ENCODE results near the gene SH3D19. TPM values are rescaled to one million over a fixed set of nuclear protein-coding genes. Genes with fewer than 3 reads are reported as not detected.
"Not testable (repeated sequence)": the region's sequence is repeated elsewhere in the genome, so short reads cannot be mapped to it uniquely, and the experiment has no call there.

The SH3D19 gene
- total and polyA plus RNA-seq, 4 donors = 22.1 to 69.2 (median 50.8) TPM

DNA sequence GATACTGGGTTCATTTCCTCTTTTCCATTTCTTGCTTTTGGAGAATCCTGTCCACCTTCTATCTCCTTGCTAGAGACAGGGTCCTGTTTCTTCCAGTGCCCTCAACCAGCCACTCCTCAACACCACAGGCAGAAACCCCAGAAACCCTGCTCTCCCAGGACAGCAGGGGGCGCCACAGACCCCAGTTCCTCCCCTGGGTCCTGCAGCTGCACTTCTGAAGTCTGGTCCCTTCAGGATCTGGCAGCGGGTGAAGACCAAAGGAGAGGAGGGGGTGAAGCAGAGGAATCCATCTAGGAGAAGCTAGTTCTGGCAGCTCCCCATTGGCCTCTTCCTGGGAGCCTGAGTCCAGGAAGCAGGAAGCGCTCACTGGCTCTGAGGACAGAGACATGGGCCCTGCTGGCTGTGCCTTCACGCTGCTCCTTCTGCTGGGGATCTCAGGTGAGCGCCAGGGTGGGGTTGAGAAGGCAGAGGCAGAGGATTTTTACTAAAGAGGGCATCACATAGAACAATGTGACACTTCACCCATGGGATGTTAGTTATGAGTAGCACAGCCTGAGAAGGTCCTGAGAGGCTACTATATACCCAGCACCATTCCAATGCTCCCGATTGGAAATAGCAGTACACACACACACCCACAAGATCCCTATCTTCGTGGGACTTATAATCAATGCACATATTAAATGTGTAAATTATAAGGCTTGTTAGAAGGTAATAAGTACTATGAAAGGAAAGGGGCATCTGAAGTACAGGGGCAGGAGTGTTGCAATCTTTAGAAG lies 48.4 kb downstream of the SH3D19 start, which contains the start of gene PRSS48:
Gene PRSS48, plus strand, starts transcription at position 375 of the 776 bp plus-strand sequence. Its CDS starts 12 bp downstream, at position 387.
- TF ChIP-seq, protein P1, sequence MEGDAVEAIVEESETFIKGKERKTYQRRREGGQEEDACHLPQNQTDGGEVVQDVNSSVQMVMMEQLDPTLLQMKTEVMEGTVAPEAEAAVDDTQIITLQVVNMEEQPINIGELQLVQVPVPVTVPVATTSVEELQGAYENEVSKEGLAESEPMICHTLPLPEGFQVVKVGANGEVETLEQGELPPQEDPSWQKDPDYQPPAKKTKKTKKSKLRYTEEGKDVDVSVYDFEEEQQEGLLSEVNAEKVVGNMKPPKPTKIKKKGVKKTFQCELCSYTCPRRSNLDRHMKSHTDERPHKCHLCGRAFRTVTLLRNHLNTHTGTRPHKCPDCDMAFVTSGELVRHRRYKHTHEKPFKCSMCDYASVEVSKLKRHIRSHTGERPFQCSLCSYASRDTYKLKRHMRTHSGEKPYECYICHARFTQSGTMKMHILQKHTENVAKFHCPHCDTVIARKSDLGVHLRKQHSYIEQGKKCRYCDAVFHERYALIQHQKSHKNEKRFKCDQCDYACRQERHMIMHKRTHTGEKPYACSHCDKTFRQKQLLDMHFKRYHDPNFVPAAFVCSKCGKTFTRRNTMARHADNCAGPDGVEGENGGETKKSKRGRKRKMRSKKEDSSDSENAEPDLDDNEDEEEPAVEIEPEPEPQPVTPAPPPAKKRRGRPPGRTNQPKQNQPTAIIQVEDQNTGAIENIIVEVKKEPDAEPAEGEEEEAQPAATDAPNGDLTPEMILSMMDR (IDR thresholded peaks at IDR 0.05; ENCODE audit: control extremely low read depth, extremely low read depth) = peak; percentile 32
- Histone ChIP-seq H3K27me3 (ENCODE audit: control insufficient read depth in 3 of 3, insufficient read depth in 3 of 3, low read length in 2 of 3) (no peaks in the 10 kb centered on the region), H3K4me1 (ENCODE audit: control insufficient read depth in 5 of 5, insufficient read depth in 5 of 5, low read length in 5 of 5) (peaks cover 0 to 7% (median 0%) of the 10 kb centered on the region in 5 donors), H3K36me3 (ENCODE audit: control insufficient read depth in 4 of 4, insufficient read depth in 4 of 4, low read length in 4 of 4) (no peaks in the 10 kb centered on the region), H3K4me3 (no peak within 1 kb of the TSS), H3K9me3 (ENCODE audit: control insufficient read depth in 4 of 4, insufficient read depth in 3 of 4, low read length in 3 of 4) (no peaks in the 10 kb centered on the region), H3K9ac (ENCODE audit: insufficient read depth in 1 of 2, low read length in 2 of 2) (no peak within 1 kb of the TSS), H3K27ac (ENCODE audit: low read depth in 1 of 2, low read length in 1 of 2) (no peak within 1 kb of the TSS)
- 65 to 69% methylated on average over 7 of the region's 7 CpGs for WGBS, 2 donors
- ATAC-seq (ENCODE audit: insufficient read depth, low FRiP score) = no peak
- peak; percentile 50 to 64 (median 60) for DNase-seq

DNA sequence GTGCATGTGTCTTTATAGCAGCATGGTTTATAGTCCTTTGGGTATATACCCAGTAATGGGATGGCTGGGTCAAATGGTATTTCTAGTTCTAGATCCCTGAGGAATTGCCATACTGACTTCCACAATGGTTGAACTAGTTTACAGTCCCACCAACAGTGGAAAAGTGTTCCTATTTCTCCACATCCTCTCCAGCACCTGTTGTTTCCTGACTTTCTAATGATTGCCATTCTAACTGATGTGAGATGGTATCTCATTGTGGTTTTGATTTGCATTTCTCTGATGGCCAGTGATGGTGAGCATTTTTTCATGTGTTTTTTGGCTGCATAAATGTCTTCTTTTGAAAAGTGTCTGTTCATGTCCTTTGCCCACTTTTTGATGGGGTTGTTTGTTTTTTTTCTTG lies 56.5 kb downstream of the SH3D19 start:
- not testable (repeated sequence) for DNase-seq; H3K27me3 ChIP-seq (ENCODE audit: control insufficient read depth in 3 of 3, insufficient read depth in 3 of 3, low read length in 2 of 3); H3K27ac ChIP-seq (ENCODE audit: low read depth in 1 of 2, low read length in 1 of 2); H3K36me3 ChIP-seq (ENCODE audit: control insufficient read depth in 4 of 4, insufficient read depth in 4 of 4, low read length in 4 of 4); H3K4me1 ChIP-seq (ENCODE audit: control insufficient read depth in 5 of 5, insufficient read depth in 5 of 5, low read length in 5 of 5); ATAC-seq (ENCODE audit: insufficient read depth, low FRiP score); H3K9me3 ChIP-seq (ENCODE audit: control insufficient read depth in 4 of 4, insufficient read depth in 3 of 4, low read length in 3 of 4); H3K4me3 ChIP-seq; H3K9ac ChIP-seq (ENCODE audit: insufficient read depth in 1 of 2, low read length in 2 of 2)

DNA sequence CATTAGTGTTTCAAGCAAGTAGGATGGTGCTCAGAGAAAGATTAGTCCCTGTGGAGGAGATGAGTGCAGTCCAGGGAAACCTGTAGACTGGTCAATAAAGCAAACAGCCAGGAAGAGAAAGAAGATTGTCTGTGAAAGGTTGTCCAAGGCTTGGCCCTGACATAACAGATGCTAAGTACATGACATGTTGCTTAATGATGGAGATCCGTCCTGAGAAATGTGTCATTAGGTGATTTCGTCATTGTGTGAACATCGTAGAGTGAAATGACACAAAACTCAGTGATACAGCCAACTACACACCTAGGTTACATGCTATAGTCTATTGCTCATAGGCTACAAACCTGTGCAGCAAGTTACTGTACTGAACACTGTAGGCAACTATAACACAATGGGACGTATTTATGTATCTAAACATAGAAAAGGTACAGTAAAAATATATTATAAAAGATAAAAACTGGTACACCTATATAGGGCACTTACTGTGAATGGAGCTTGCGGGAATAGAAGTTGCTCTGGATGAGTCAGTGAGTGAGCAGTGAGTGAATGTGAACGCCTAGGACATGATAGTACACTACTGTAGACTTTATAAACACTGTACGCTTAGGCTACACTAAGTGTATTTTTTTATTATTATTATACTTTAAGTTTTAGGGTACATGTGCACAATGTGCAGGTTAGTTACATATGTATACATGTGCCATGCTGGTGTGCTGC lies 57.4 kb downstream of the SH3D19 start:
- no peaks in the 10 kb centered on the region for H3K36me3 ChIP-seq (ENCODE audit: control insufficient read depth in 4 of 4, insufficient read depth in 4 of 4, low read length in 4 of 4)
- peaks cover 0 to 8% (median 4%) of the 10 kb centered on the region in 5 donors for H3K4me1 ChIP-seq (ENCODE audit: control insufficient read depth in 5 of 5, insufficient read depth in 5 of 5, low read length in 5 of 5)
- no peak overlapping the region for H3K27ac ChIP-seq (ENCODE audit: low read depth in 1 of 2, low read length in 1 of 2)
- H3K9me3 ChIP-seq (ENCODE audit: control insufficient read depth in 4 of 4, insufficient read depth in 3 of 4, low read length in 3 of 4) = no peaks in the 10 kb centered on the region
- no peak overlapping the region for H3K4me3 ChIP-seq
- 74 to 90% methylated on average over 7 of the region's 7 CpGs for WGBS, 2 donors
- H3K9ac ChIP-seq (ENCODE audit: insufficient read depth in 1 of 2, low read length in 2 of 2) = no peak overlapping the region
- DNase-seq = no peak
- H3K27me3 ChIP-seq (ENCODE audit: control insufficient read depth in 3 of 3, insufficient read depth in 3 of 3, low read length in 2 of 3) = no peaks in the 10 kb centered on the region
- no peak for ATAC-seq (ENCODE audit: insufficient read depth, low FRiP score)
- TF ChIP-seq, protein P1 (IDR thresholded peaks at IDR 0.05; ENCODE audit: control extremely low read depth, extremely low read depth) = no peak

DNA sequence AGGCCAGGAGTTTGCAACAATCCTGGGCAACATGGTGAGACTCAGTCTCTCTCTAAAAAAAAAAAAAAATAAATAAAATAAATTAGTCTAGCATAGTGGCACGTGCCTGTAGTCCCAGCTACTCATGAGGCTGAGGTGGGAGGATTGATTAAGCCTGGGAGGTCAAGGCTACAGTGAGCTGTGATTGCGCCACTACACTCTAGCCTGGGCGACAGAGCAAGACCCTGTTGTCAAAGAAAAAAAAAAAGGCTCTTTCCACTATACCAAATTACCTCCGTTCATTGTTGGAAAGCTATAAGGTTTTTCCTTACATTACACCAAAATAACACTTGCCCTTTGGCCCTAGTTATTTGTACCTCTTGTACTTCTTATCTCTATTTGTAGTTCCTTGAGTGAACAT lies 58.3 kb downstream of the SH3D19 start:
- Histone ChIP-seq H3K36me3 (ENCODE audit: control insufficient read depth in 4 of 4, insufficient read depth in 4 of 4, low read length in 4 of 4) (no peaks in the 10 kb centered on the region), H3K27me3 (ENCODE audit: control insufficient read depth in 3 of 3, insufficient read depth in 3 of 3, low read length in 2 of 3) (no peaks in the 10 kb centered on the region), H3K4me1 (ENCODE audit: control insufficient read depth in 5 of 5, insufficient read depth in 5 of 5, low read length in 5 of 5) (peaks cover 0 to 15% (median 4%) of the 10 kb centered on the region in 5 donors), H3K27ac (ENCODE audit: low read depth in 1 of 2, low read length in 1 of 2) (no peak overlapping the region), H3K4me3 (no peak overlapping the region), H3K9me3 (ENCODE audit: control insufficient read depth in 4 of 4, insufficient read depth in 3 of 4, low read length in 3 of 4) (no peaks in the 10 kb centered on the region), H3K9ac (ENCODE audit: insufficient read depth in 1 of 2, low read length in 2 of 2) (no peak overlapping the region)
- ATAC-seq (ENCODE audit: insufficient read depth, low FRiP score) (no peak), DNase-seq (no peak)
- 80 to 82% methylated on average over 4 of the region's 4 CpGs for WGBS, 2 donors
- TF ChIP-seq, protein P1 (IDR thresholded peaks at IDR 0.05; ENCODE audit: control extremely low read depth, extremely low read depth) = no peak

Measured in lung (tissue), 12 donors.